Choroid plexus epithelial cell (primary cell): Measurements from ENCODE around the gene LANCL2.

Experiments used
- DNase-seq: peaks from one replicate; pipeline ENCODE4 v3.0.0-alpha.2; 2010; ENCODE audit warnings: low read depth
- H3K4me3 ChIP-seq: 2 replicates; pipeline ENCODE4 v1.5.1; 2011; ENCODE audit warnings: low read depth, mild to moderate bottlenecking, control low read depth, low read length, moderate library complexity
- CTCF ChIP-seq: conservative IDR thresholded peaks from 2 replicates; pipeline ENCODE4 v1.5.1; 2011; ENCODE audit warnings: low read depth, mild to moderate bottlenecking, control low read depth, inconsistent platforms, low read length, moderate library complexity

Gene LANCL2

GRCh38 chr7:55374213-55374612 is 9.1 kb downstream of the LANCL2 start:
- no peak for TF ChIP-seq CTCF
- H3K4me3 ChIP-seq = no peak overlapping the region
- no peak for DNase-seq

- DNase-seq = no peak
- TF ChIP-seq CTCF = no peak
- no peak overlapping the region for H3K4me3 ChIP-seq
Measured at GRCh38 chr7:55375237-55375636, 10.1 kb downstream of the LANCL2 start.

- no peak for DNase-seq
- TF ChIP-seq CTCF = no peak
- H3K4me3 ChIP-seq = no peak overlapping the region
Measured at GRCh38 chr7:55377162-55377817, 12.2 kb downstream of the LANCL2 start.

- H3K4me3 ChIP-seq = no peak overlapping the region
- TF ChIP-seq CTCF = no peak
- no peak for DNase-seq
Measured at GRCh38 chr7:55379285-55379684, 14.1 kb downstream of the LANCL2 start.

GRCh38 chr7:55381189-55381588 is 16.1 kb downstream of the LANCL2 start:
- DNase-seq = no peak
- H3K4me3 ChIP-seq = no peak overlapping the region
- no peak for TF ChIP-seq CTCF

- no peak for DNase-seq
- H3K4me3 ChIP-seq = no peak overlapping the region
- TF ChIP-seq CTCF = no peak
Measured at GRCh38 chr7:55381696-55382095, 16.6 kb downstream of the LANCL2 start.

GRCh38 chr7:55382251-55382650 is 17.1 kb downstream of the LANCL2 start:
- no peak overlapping the region for H3K4me3 ChIP-seq
- no peak for TF ChIP-seq CTCF
- no peak for DNase-seq
